ENCODE measurements around the gene ELF3.
"Not testable (repeated sequence)": the region's sequence is repeated elsewhere in the genome, so short reads cannot be mapped to it uniquely, and the experiment has no call there.

ELF3 gene

GRCh38 chr1:202034683-202035462, 24.5 kb downstream of the ELF3 start:
- DNase-seq (ENCODE audit: low read depth in 2 of 2): no peak

GRCh38 chr1:202036595-202037387, 26.4 kb downstream of the ELF3 start:
- no peak for DNase-seq (ENCODE audit: low read depth in 2 of 2)

GRCh38 chr1:202037706-202038296, 27.4 kb downstream of the ELF3 start:
- no peak for DNase-seq (ENCODE audit: low read depth in 2 of 2)

- DNase-seq (ENCODE audit: low read depth in 2 of 2): no peak
Observed at GRCh38 chr1:202038688-202039346, 28.4 kb downstream of the ELF3 start.

- DNase-seq (ENCODE audit: low read depth in 2 of 2): no peak
Observed at GRCh38 chr1:202045705-202046104, 35.3 kb downstream of the ELF3 start.

GRCh38 chr1:202046227-202046626, 35.8 kb downstream of the ELF3 start:
- no peak for DNase-seq (ENCODE audit: low read depth in 2 of 2)

GRCh38 chr1:202046748-202047708, 36.6 kb downstream of the ELF3 start:
- no peak for DNase-seq (ENCODE audit: low read depth in 2 of 2)

GRCh38 chr1:202047977-202048376, 37.6 kb downstream of the ELF3 start:
- no peak for DNase-seq (ENCODE audit: low read depth in 2 of 2)

- no peak for DNase-seq (ENCODE audit: low read depth in 2 of 2)
Observed at GRCh38 chr1:202049129-202049528, 38.7 kb downstream of the ELF3 start.

- no peak for DNase-seq (ENCODE audit: low read depth in 2 of 2)
Observed at GRCh38 chr1:202054094-202054493, 43.7 kb downstream of the ELF3 start.

GRCh38 chr1:202054673-202055072, 44.3 kb downstream of the ELF3 start:
- DNase-seq (ENCODE audit: low read depth in 2 of 2): not testable (repeated sequence)

GRCh38 chr1:202056644-202057334, 46.4 kb downstream of the ELF3 start:
- no peak for DNase-seq (ENCODE audit: low read depth in 2 of 2)

GRCh38 chr1:202057335-202057704, 46.9 kb downstream of the ELF3 start:
- not testable (repeated sequence) for DNase-seq (ENCODE audit: low read depth in 2 of 2)

GRCh38 chr1:202058001-202058908, 47.9 kb downstream of the ELF3 start:
- DNase-seq (ENCODE audit: low read depth in 2 of 2): no peak

- DNase-seq (ENCODE audit: low read depth in 2 of 2): no peak
Observed at GRCh38 chr1:202061055-202061454, 50.7 kb downstream of the ELF3 start.

GRCh38 chr1:202061787-202062186, 51.4 kb downstream of the ELF3 start:
- DNase-seq (ENCODE audit: low read depth in 2 of 2): not testable (repeated sequence)

- not testable (repeated sequence) for DNase-seq (ENCODE audit: low read depth in 2 of 2)
Observed at GRCh38 chr1:202062636-202063035, 52.2 kb downstream of the ELF3 start.

GRCh38 chr1:202063093-202063492, 52.7 kb downstream of the ELF3 start:
- DNase-seq (ENCODE audit: low read depth in 2 of 2): no peak

GRCh38 chr1:202064889-202065312, 54.5 kb downstream of the ELF3 start:
- not testable (repeated sequence) for DNase-seq (ENCODE audit: low read depth in 2 of 2)

All from stimulated activated CD4-positive, alpha-beta T cell treated with anti-CD3 and anti-CD28 coated beads, Interleukin-1b, Interleukin-23, amount 100 ng/mL, for 4 hours (primary cell).